ENCODE results near the gene CXorf58. TPM values are rescaled to one million over a fixed set of nuclear protein-coding genes. Genes with fewer than 3 reads are reported as not detected.
A peak's percentile ranks its signal among the peaks of the same experiment; 100 is the strongest.

CXorf58 gene
- total and polyA plus RNA-seq, 9 of the 15 experiments (the other 6 are each of a cell fraction or from before 2014, with no cell fraction given), result 0.10 to 0.27 (median 0.16) TPM; not detected in 3

DNA sequence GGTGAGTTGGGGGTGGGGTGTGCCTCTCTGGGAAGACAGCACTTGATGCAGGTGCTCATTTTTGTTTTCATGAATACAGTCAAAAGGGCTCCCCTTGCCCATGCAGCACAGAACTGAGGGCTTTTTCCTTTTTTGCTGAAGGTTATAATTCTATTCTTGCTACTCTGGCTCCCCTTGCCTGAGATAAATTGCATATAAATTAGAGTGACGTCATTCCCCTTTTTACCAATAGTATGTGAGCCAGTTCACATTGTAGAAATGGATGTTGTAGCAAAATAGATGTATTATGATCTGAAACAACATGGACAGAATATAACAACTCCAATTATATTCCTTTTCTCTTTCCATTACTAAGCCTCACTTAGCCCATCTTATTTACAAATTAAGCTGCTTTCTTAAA, 28.4 kb downstream of the CXorf58 start:
- Histone ChIP-seq H3K4me1 (replicated peaks in 1 of 2; ENCODE audit: control insufficient read depth in 2 of 2, insufficient read depth in 2 of 2, low read length in 2 of 2) (peaks cover 0 to 15% of the 10 kb centered on the region in 2 experiments; a peak in 3 of 5 replicates), H3K27ac (ENCODE audit: extremely low read depth, low read depth, low read length) (no peak overlapping the region), H3K36me3 (ENCODE audit: control insufficient read depth, insufficient read depth, low read length) (no peaks in the 10 kb centered on the region), H3K4me2 (ENCODE audit: insufficient read depth, low read length) (no peak overlapping the region), H3K79me2 (ENCODE audit: control insufficient read depth, insufficient read depth, low read length) (no peaks in the 10 kb centered on the region), H3K4me3 (no peak overlapping the region), H3K9me3 (replicated peaks; ENCODE audit: control insufficient read depth, insufficient read depth, low read depth, low read length) (no peaks in the 10 kb centered on the region), H3K9ac (ENCODE audit: insufficient read depth in 1 of 2, low read depth in 2 of 2, low read length in 2 of 2) (no peak overlapping the region), H2AFZ (ENCODE audit: low read depth, low read length) (no peak overlapping the region), H4K20me1 (replicated peaks; ENCODE audit: control insufficient read depth, insufficient read depth, low read length) (no peaks in the 10 kb centered on the region), H3K27me3 (ENCODE audit: control insufficient read depth in 2 of 2, insufficient read depth in 2 of 2, low read length in 2 of 2) (no peaks in the 10 kb centered on the region), H3K9me1 (ENCODE audit: control insufficient read depth, insufficient read depth, low read length) (no peaks in the 10 kb centered on the region)
- intact Hi-C loops (cut with micrococcal nuclease), result no loop called here
- in situ Hi-C loops (cut with MboI), result no loop called here
- no peak for ATAC-seq
- CTCF ChIA-PET (ENCODE audit: low intra/inter-chr PET ratio), result no interaction called here
- no TSS peak for BruUV-seq (replicated peaks)
- 0% methylated on average over 1 of the region's 1 CpG for WGBS (ENCODE audit: insufficient coverage, low coverage, missing lambda C conversion rate)
- POLR2A ChIA-PET, result no interaction called here
- no peak for FAIRE-seq
- DNase-seq (ENCODE audit: extremely low read depth in 1 of 4, low spot score in 3 of 4), result no peak
- TF ChIP-seq, protein P1, sequence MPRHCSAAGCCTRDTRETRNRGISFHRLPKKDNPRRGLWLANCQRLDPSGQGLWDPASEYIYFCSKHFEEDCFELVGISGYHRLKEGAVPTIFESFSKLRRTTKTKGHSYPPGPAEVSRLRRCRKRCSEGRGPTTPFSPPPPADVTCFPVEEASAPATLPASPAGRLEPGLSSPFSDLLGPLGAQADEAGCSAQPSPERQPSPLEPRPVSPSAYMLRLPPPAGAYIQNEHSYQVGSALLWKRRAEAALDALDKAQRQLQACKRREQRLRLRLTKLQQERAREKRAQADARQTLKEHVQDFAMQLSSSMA (CRISPR knock-in tag; IDR thresholded peaks at IDR 0.05), result no peak
- TF ChIP-seq RUNX1 (IDR thresholded peaks at IDR 0.05; ENCODE audit: low read depth) (no peak), ATF3 (IDR thresholded peaks at IDR 0.05) (peak; percentile 72), ATF3 (CRISPR knock-in tag; conservative IDR thresholded peaks at IDR 0.05) (no peak), ZNF384 (IDR thresholded peaks at IDR 0.05; ENCODE audit: low read depth, low read length) (no peak), ATF7 (IDR thresholded peaks at IDR 0.05) (peak; percentile 68; the same call in 1 of the 2 replicates)
